HG03095 (cell line): ENCODE results near the gene GYS1.
"Not testable (repeated sequence)": the region's sequence is repeated elsewhere in the genome, so short reads cannot be mapped to it uniquely, and the experiment has no call there.

Experiments
- ATAC-seq: cut with Tn5 transposase; IDR thresholded peaks from one replicate; pipeline ENCODE4 v1.9.1; 2021; ENCODE audit warnings: moderate library complexity; ENCODE audit not compliant: unreplicated experiment

Gene GYS1

DNA sequence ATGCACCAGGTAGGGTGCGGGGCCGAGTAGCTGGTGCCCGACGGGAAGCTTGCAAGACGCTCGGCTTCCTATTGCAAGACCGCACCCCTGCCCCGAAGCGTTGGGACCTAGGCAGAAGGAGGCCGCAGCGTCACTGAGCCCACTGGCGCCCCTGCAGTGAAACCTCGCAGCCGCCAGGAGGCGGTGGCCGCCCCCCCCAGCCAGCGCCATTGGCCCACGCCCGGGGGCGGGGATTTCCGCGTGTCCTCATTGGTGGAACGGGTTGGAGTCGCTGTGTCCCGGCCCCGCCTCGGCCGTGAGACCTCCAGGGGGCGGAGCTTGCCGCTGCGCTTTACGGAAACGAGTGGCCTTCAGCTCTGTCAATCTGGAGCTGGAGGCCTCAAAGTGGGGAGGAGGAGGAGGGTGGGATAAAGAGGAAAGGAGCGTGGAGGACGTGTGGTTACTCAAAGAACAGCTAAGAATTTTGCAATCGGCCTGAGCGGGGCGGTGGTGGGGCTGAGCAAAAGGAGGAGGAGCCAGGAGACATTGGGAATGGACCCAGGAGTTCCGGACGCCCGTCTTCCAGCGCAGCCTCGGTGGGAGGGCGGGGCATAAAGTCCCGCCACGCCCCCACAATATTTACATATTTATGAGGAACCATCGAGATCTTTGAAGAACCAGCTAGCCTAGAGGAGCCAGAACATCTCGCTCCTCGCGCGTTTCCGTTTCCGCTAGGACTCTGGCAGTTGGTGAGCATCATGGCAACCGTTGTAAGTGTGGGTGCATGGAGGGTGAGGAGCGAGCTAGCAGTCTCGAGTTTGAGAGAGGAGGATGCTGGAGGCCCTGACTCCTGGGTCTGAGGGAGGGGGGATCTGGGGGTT, at the start of gene GYS1, which contains the start of gene RUVBL2:
TSS of gene GYS1 (minus strand) at position 135 of the 860 bp plus-strand sequence. CDS start 197 bp downstream, outside the sequence.
TSS of gene RUVBL2 (plus strand) at position 713 of the 860 bp plus-strand sequence. CDS start at position 738, 25 bp downstream.
- ATAC-seq, result peak; percentile 75

DNA sequence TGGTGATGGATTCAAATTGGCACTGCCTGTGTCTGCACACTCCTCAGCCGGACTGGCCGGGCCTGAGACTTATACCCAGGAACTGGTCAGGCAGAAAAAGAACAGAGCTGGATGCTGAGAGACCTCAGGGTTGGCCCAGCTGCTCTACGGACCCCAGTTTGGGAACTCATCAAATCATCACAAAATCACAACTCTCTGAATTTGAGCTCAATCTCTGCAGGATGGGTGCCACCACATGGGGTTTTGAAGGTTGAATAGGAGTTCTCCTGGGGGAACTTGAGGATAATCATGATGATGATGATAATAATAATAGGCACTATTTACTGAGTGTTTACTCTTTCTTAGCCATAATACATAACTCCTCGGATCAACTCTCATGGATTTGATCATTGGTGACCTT, 49.6 kb upstream of the GYS1 start:
- ATAC-seq, result not testable (repeated sequence)

DNA sequence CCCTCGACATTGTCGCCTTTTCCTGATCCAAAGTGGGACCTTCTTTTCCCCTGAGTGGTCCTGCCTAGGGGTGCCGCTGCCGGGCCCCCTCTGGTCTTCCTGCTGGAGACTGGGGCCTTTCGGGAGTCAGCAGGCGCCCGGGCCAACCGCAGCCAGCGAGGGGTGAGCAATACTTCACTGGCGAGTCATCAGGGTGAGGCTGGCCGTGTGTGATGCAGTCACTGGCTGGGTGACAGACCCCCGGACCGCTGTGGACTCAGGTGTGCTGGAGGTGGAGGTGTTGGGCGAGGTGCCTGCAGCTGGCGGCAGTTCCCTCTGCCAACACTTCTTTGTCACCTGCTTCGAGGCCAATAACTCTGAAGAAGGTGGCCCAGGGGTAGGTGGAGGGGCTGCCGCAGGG, 49.1 kb upstream of the GYS1 start:
- ATAC-seq, result no peak

DNA sequence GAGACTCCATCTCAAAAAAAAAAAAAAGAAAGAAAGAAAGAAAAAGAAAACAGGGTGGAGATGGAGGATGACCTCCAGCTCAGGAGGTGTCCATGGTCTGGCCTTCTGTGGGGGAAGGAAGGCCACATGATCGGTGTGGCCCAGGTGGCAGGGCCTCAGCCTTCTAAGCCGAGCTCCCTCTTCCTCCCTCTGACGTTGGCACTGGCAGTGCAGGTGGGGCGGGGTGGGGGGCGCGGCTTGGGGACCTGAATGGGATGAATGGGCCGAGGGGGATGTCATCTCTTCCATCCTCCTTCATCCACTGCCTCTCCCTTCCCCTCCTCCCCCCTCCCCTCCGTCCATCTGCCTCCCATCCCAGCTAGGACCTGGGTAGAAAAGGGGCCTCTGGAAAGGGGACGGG, 46.6 kb upstream of the GYS1 start:
- not testable (repeated sequence) for ATAC-seq

DNA sequence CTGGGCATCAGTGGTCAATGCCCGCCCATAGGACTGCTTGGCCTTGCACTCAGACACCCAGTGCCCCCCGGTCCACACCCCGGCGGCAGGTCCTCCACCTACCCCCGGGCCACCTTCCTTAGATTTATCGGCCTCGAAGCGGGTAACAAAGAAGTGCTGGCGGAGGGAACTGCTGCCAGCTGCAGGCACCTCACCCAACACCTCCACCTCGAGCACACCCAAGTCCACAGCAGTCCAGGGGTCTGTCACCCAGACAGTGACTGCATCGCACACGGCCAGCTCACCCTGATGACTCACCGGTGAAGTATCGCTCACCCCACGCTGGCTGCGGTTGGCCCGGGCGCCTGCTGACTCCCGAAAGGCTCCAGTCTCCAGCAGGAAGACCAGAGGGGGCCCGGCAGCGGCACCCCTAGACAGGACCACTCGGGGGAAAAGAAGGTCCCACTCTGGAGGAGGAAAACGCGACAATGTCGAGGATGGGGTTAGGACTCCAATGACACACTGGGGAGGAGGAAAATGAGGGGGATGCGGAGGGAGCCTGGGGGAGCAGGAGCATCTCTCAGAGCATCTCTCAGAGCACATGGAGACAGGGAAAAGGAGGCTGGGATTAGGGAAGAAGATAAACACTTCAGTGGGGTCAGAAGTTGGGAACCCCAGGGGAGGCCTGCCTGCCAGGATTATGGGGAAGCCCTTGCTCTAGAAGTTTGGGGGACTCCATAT, 45.6 kb upstream of the GYS1 start:
- ATAC-seq, result not testable (repeated sequence)

DNA sequence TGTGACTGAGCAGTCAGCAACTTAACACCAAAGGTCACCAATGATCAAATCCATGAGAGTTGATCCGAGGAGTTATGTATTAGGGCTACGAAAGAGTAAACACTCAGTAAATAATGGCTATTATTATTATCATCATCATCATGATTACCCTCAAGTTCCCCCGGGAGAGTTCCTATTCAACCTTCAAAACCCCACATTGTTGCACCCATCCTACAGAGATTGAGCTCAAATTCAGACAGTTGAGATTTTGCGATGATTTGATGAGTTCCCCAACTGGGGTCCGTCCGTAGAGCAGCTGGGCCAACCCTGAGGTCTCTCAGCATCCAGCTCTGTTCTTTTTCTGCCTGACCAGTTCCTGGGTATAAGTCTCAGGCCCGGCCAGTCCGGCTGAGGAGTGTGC, 45.0 kb upstream of the GYS1 start:
- ATAC-seq, result not testable (repeated sequence)

DNA sequence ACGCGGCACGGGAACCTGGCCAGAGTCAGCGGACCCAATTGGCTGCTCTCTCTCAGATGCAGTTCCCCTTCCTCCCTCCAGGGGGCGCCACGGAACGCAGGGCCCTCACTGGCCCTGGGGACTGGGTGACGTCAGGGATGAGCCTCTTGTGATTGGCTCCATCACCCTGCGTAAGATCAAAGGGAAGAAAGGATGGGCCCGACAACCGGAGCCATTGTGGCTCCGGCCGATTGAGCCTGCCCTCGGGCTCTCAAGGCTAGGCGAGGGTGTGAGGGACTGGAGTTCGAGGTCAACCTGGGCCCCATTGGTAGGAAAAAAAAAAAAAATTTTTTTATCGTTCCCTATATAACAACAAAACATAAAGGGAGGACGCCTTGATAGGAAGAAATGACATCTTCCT, 43.7 kb upstream of the GYS1 start, which contains the start of gene CGB1:
TSS of gene CGB1 (minus strand) at position 81 of the 400 bp plus-strand sequence. CDS start 184 bp downstream, outside the sequence.
- not testable (repeated sequence) for ATAC-seq

DNA sequence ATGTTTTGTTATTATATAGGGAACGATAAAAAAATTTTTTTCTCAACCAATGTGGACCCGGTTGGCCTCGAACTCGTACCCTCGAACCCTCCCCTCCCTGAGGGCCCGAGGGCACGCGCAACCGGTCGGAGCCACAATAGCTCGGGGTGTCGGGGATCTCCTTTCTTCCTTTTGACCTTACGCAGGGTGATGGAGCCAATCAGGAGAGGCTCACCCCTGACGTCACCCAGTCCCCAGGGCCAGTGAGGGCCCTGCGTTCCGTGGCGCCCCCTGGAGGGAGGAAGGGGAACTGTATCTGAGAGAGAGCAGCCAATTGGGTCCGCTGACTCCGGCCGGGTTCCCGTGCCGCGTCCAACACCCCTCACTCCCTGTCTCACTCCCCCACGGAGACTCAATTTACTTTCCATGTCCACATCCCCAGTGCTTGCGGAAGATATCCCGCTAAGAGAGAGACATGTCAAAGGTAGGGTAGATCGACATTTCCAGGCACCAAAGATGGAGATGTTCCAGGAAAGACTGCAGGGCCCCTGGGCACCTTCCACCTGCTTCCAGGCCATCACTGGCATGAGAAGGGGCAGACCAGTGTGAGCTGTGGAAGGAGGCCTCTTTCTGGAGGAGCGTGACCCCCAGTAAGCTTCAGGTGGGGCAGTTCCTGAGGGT, 38.7 kb upstream of the GYS1 start, which contains the start of gene CGB2:
TSS of gene CGB2 (plus strand) at position 249 of the 660 bp plus-strand sequence. CDS start at position 455, 206 bp downstream.
- not testable (repeated sequence) for ATAC-seq

DNA sequence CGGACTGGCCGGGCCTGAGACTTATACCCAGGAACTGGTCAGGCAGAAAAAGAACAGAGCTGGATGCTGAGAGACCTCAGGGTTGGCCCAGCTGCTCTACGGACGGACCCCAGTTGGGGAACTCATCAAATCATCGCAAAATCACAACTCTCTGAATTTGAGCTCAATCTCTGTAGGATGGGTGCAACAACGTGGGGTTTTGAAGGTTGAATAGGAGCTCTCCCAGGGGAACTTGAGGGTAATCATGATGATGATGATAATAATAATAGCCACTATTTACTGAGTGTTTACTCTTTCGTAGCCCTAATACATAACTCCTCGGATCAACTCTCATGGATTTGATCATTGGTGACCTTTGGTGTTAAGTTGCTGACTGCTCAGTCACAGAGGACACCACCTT, 37.2 kb upstream of the GYS1 start:
- not testable (repeated sequence) for ATAC-seq

DNA sequence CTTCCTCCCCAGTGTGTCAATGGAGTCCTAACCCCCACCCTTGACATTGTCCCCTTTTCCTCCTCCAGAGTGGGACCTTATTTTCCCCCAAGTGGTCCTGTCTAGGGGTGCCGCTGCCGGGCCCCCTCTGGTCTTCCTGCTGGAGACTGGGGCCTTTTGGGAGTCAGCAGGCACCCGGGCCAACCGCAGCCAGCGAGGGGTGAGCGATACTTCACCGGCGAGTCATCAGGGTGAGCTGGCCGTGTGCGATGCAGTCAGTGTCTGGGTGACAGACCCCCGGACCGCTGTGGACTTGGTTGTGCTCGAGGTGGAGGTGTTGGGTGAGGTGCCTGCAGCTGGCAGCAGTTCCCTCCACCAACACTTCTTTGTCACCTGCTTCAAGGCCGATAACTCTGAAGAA, 36.6 kb upstream of the GYS1 start:
- ATAC-seq, result not testable (repeated sequence)

DNA sequence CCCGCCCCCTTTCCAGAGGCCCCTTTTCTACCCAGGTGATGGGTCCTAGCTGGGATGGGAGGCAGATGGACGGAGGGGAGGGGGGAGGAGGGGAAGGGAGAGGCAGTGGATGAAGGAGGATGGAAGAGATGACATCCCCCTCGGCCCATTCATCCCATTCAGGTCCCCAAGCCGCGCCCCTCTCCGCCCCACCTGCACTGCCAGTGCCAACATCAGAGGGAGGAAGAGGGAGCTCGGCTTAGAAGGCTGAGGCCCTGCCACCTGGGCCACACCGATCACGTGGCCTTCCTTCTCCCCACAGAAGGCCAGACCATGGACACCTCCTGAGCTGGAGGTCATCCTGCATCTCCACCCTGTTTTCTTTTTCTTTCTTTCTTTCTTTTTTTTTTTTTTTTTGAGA, 35.6 kb upstream of the GYS1 start:
- ATAC-seq, result not testable (repeated sequence)

DNA sequence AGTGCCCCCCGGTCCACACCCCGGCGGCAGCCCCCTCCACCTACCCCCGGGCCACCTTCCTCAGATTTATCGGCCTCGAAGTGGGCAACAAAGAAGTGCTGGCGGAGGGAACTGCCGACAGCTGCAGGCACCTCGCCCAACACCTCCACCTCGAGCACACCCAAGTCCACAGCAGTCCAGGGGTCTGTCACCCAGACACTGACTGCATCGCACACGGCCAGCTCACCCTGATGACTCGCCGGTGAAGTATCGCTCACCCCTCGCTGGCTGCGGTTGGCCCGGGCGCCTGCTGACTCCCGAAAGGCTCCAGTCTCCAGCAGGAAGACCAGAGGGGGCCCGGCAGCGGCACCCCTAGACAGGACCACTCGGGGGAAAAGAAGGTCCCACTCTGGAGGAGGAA, 32.5 kb upstream of the GYS1 start:
- ATAC-seq, result not testable (repeated sequence)

DNA sequence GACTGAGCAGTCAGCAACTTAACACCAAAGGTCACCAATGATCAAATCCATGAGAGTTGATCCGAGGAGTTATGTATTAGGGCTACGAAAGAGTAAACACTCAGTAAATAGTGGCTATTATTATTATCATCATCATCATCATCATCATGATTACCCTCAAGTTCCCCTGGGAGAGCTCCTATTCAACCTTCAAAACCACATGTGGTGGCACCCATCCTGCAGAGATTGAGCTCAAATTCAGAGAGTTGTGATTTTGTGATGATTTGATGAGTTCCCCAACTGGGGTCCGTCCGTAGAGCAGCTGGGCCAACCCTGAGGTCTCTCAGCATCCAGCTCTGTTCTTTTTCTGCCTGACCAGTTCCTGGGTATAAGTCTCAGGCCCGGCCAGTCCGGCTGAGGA, 32.0 kb upstream of the GYS1 start:
- not testable (repeated sequence) for ATAC-seq

DNA sequence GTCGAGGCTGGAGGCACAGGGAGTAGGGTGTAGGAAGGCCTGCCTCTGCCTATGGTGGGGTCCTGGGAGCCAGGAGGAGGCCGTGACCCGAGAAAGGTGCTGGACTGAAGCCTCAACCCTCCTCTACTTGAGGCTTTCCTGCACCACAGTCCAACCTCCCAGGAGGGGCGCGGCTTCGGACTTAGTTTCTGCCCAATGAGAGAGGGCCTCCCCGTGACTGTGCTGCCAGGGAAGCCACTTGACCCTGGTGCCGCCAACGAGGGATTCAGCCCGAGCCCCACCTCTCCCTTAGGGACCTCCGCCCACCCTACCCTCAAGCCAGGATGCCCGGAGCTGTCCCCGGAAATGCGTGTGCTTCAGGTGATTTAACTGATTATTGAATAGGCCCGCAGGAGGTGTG, 31.1 kb upstream of the GYS1 start, which contains the start of gene CGB3:
TSS of gene CGB3 (minus strand) at position 101 of the 400 bp plus-strand sequence. CDS start 362 bp downstream, outside the sequence.
- not testable (repeated sequence) for ATAC-seq

DNA sequence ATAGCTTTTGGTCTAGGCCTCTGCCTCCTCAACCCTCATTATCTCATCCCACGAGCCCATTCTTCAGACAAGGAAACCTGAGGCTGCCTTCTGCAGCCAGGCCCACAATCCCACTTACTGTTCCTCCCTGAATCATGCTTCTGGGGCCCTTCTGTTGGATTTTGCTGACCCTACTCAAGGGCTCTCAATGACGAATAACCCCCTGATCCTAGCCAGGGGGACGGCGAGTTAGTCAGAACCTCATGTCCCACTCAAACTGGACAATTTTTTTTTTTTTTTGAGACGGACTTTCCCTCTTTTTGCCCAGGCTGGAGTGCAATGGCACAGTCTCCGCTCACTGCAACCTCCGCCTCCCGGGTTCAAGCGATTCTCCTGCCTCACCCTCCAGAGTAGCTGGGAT, 29.0 kb upstream of the GYS1 start:
- ATAC-seq, result no peak

DNA sequence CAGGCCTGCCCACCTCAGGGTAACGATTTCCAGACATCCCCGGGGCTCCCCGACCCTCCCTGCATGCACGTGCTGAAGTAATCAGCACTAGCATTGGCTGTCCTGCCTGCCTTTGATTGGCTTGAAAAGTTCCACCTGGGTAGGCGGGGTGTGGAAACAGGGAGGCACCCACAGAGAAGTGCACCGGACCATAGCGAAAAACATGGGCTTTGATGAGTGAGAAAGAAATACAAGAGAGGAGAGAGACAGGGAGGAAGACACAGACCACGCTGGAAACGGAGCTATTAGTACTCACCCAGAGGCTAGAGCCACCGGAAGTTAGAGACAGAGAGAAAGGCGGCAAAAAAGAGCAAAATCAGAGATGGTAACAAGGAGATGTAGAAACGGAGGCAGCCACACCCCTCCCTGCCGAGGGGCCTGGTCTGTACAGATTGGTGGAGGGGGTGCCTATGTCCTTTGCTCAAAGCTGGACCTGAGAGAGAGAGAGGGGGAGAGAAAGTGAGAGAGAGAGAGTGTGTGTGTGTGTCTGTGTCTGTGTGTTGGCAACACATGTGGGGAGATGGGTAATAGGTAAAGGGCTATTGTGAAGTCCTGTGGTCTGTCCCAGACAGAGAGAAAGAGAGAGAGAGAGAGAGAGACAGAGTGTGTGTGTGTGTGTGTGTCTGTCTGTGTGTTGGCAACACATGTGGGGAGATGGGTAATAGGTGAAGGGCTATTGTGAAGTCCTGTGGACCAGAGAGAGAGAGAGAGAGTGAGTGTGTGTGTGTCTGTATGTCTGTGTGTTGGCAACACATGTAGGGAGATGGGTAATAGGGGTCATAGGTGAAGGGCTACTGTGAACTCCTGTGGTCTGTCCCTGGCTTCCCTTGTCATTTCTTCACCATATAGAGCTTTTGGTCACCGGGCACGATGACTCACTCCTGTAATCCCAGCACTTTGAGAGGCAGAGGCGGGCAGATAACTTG, 28.1 kb upstream of the GYS1 start:
- no peak for ATAC-seq

DNA sequence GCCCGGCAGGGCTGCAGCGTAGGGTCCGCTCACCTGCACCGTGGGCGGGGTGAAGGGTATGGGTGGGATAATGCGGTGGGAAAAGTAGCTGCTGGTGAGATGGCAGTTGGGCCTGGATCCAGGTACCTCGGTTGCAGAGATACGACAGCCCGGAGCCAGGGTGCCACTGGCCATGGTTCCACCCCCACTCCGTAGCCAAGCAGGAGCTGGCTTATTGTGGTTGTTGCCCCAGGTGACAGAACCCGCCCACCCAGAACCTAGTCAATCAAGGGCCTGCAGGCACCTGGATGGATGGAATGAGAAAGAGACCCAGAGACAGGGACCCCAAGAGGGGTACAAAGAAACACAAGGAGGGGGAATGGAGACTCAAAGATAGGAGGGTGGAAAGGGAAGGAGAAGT, 27.2 kb upstream of the GYS1 start:
- no peak for ATAC-seq

DNA sequence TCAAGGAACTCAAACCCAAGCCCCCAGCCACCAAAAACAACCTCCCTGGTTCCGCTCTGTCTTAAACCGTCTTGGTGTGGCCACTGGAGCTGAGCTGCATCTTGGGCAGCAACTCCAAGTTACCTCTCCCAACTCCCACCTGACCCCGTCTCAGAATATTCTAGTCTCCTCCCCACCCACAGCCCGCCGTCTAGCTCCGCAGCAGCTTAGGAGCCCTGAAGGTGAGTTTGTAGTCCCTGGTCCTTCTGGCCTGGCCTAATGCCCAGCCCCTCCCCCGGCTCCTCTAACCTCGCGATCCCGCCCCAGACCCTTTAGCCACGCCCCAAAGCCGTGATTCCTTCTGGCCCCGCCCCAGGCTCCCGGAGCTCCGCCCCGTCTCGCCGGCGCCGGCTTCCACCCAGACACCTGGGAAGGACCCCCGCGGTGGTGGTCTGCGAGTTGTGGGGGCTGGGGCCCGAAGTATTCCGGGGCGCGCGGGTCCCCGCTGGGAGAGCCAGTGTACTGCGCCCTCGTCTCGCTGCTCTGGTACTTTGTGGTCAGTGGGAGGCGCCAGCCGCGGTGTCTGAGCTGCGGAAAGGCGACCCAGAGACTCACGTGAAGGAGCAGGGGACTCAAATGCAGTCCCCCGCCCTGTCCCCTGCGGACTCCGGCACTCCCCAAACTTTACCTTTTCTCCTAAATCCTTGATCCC, 26.3 kb upstream of the GYS1 start:
- ATAC-seq, result no peak
